ENCODE data around the gene DCLK1.

DNA sequence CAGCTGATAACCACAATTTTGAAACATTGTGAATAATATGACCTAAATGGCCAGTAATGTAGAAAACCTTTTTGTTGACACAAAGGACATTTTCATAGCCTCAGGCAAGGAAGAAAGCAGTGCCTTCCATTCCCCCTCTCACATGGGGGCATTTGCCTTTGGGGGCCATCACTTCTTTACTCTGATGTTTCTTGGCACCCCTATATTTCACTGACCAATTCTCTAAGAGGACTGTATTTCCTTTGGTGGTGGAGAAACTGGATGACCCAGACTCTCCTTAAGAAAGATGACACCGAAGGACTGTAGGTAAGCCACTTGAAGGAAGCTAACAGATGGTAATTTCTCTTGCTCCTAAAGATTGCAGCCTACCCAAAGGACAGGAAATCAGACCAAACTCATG is 254.6 kb downstream of the DCLK1 start:
- TF ChIP-seq POLR2A (IDR thresholded peaks at IDR 0.05; ENCODE audit: low read length) (no peak), GATA1 (IDR thresholded peaks at IDR 0.05; ENCODE audit: low read depth, low read length) (no peak)

All from erythroblast (primary cell).